ENCODE data around the gene NEK2. TPM values are rescaled to one million over a fixed set of nuclear protein-coding genes. Genes with fewer than 3 reads are reported as not detected.

The NEK2 gene
- 56.0 and 93.3 TPM in 2 replicates for total RNA-seq (ENCODE audit: low replicate concordance)

- Histone ChIP-seq H3F3A (ENCODE audit: low read depth) (peaks cover 18% of the 10 kb centered on the region), H3K9ac (peak within 1 kb of the TSS; percentile 17), H3K4me1 (peaks cover 14% of the 10 kb centered on the region), H3K4me2 (peak within 1 kb of the TSS; percentile 88), H3K4me3 (peak within 1 kb of the TSS; percentile 76), H3K36me3 (peaks cover 3% of the 10 kb centered on the region), H3K9me3 (ENCODE audit: low read depth) (no peaks in the 10 kb centered on the region), H3K79me2 (ENCODE audit: low read depth) (peaks cover 27% of the 10 kb centered on the region), H2AFZ (replicated peaks) (peak within 1 kb of the TSS; percentile 75), H4K20me1 (ENCODE audit: low read depth) (no peaks in the 10 kb centered on the region), H3K27ac (peak within 1 kb of the TSS; percentile 40), H3K27me3 (no peaks in the 10 kb centered on the region)
- H3K4me1 Mint-ChIP-seq: peaks cover 30% of the 10 kb centered on the region
- H3K27me3 Mint-ChIP-seq (ENCODE audit: insufficient read depth, low read depth): no peaks in the 10 kb centered on the region
- peaks cover 13% of the 10 kb centered on the region for H3K36me3 Mint-ChIP-seq
- no peaks in the 10 kb centered on the region for H3K9me3 Mint-ChIP-seq
- peak within 1 kb of the TSS; percentile 96 for H3K27ac Mint-ChIP-seq
- no peak for TF ChIP-seq EZH2phosphoT487 (IDR thresholded peaks at IDR 0.05)
- TF ChIP-seq, protein P1, sequence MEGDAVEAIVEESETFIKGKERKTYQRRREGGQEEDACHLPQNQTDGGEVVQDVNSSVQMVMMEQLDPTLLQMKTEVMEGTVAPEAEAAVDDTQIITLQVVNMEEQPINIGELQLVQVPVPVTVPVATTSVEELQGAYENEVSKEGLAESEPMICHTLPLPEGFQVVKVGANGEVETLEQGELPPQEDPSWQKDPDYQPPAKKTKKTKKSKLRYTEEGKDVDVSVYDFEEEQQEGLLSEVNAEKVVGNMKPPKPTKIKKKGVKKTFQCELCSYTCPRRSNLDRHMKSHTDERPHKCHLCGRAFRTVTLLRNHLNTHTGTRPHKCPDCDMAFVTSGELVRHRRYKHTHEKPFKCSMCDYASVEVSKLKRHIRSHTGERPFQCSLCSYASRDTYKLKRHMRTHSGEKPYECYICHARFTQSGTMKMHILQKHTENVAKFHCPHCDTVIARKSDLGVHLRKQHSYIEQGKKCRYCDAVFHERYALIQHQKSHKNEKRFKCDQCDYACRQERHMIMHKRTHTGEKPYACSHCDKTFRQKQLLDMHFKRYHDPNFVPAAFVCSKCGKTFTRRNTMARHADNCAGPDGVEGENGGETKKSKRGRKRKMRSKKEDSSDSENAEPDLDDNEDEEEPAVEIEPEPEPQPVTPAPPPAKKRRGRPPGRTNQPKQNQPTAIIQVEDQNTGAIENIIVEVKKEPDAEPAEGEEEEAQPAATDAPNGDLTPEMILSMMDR (IDR thresholded peaks at IDR 0.05): peak; percentile 8
- DNase-seq (ENCODE audit: low spot score): peak; percentile 99
- peak within 1 kb of the TSS; percentile 97 for H3K4me3 Mint-ChIP-seq
These were observed at the start of gene NEK2 for GRCh38 chr1:211675230-211676105. Gene NEK2, minus strand, starts transcription at chr1:211675621. Its CDS starts 142 bp downstream, at chr1:211675479.

GRCh38 chr1:211724687-211725196, 49.3 kb upstream of the NEK2 start:
- peaks cover 7% of the 10 kb centered on the region for H3K4me1 ChIP-seq
- no peaks in the 10 kb centered on the region for H3K36me3 ChIP-seq
- no peaks in the 10 kb centered on the region for H3F3A ChIP-seq (ENCODE audit: low read depth)
- Mint-ChIP-seq H3K27me3 (ENCODE audit: insufficient read depth, low read depth) (peaks cover 56% of the 10 kb centered on the region), H3K9me3 (peaks cover 11% of the 10 kb centered on the region), H3K4me3 (peak overlapping the region; percentile 44), H3K4me1 (peaks cover 26% of the 10 kb centered on the region), H3K36me3 (peaks cover 4% of the 10 kb centered on the region), H3K27ac (peak overlapping the region; percentile 86)
- H4K20me1 ChIP-seq (ENCODE audit: low read depth): no peaks in the 10 kb centered on the region
- H3K4me2 ChIP-seq: no peak overlapping the region
- TF ChIP-seq EZH2phosphoT487 (IDR thresholded peaks at IDR 0.05): no peak
- TF ChIP-seq EZH2 (IDR thresholded peaks at IDR 0.05): no peak
- TF ChIP-seq, protein P1 (IDR thresholded peaks at IDR 0.05): no peak
- H3K79me2 ChIP-seq (ENCODE audit: low read depth): no peaks in the 10 kb centered on the region
- peak; percentile 40 for DNase-seq (ENCODE audit: low spot score)
- no peak overlapping the region for H3K9ac ChIP-seq
- no peak overlapping the region for H3K4me3 ChIP-seq
- no peak overlapping the region for H3K27ac ChIP-seq
- H3K9me3 ChIP-seq (ENCODE audit: low read depth): no peaks in the 10 kb centered on the region
- no peaks in the 10 kb centered on the region for H3K27me3 ChIP-seq
- H2AFZ ChIP-seq (replicated peaks): no peak overlapping the region

- Histone ChIP-seq H3K27ac (no peak overlapping the region), H3K27me3 (no peaks in the 10 kb centered on the region), H2AFZ (replicated peaks) (no peak overlapping the region), H3K9me3 (ENCODE audit: low read depth) (no peaks in the 10 kb centered on the region), H3K4me3 (no peak overlapping the region), H3K79me2 (ENCODE audit: low read depth) (no peaks in the 10 kb centered on the region), H3K9ac (no peak overlapping the region), H3F3A (ENCODE audit: low read depth) (no peaks in the 10 kb centered on the region), H3K36me3 (no peaks in the 10 kb centered on the region), H3K4me2 (no peak overlapping the region), H4K20me1 (ENCODE audit: low read depth) (no peaks in the 10 kb centered on the region), H3K4me1 (peaks cover 7% of the 10 kb centered on the region)
- Mint-ChIP-seq H3K4me1 (peaks cover 26% of the 10 kb centered on the region), H3K27me3 (ENCODE audit: insufficient read depth, low read depth) (peaks cover 55% of the 10 kb centered on the region), H3K9me3 (peaks cover 11% of the 10 kb centered on the region), H3K27ac (no peak overlapping the region), H3K36me3 (peaks cover 4% of the 10 kb centered on the region), H3K4me3 (peak overlapping the region; percentile 57)
- TF ChIP-seq, protein P1 (IDR thresholded peaks at IDR 0.05): no peak
- TF ChIP-seq EZH2phosphoT487 (IDR thresholded peaks at IDR 0.05): no peak
- no peak for TF ChIP-seq EZH2 (IDR thresholded peaks at IDR 0.05)
- no peak for DNase-seq (ENCODE audit: low spot score)
These were observed 47.9 kb upstream of the NEK2 start for GRCh38 chr1:211723273-211723672.
